ENCODE results near the gene MAML2. TPM values are rescaled to one million over a fixed set of nuclear protein-coding genes. Genes with fewer than 3 reads are reported as not detected.

Gene MAML2
- total and polyA plus RNA-seq, 4 donors, result 0.56 to 2.1 (median 1.4) TPM

DNA sequence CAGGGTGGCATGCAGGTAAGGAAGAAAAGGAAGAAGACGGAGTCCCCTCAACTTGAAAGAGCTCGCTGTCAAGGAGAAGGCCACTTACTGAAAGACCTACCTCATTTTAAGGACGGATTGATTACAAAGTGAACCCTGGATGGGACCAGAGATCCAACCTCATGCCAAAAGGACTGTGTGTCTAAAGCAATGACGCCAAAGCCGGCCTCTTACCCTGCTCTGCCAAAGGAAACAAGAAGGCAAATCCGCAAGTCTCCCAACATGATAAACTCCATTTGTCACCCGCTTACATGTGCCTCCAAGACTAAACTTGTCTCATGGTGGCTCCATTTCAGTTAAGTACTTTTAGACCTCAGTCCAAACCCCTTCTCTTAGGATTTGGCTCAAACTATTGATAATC is 270.4 kb downstream of the MAML2 start (continued):
- TF ChIP-seq, protein P1, sequence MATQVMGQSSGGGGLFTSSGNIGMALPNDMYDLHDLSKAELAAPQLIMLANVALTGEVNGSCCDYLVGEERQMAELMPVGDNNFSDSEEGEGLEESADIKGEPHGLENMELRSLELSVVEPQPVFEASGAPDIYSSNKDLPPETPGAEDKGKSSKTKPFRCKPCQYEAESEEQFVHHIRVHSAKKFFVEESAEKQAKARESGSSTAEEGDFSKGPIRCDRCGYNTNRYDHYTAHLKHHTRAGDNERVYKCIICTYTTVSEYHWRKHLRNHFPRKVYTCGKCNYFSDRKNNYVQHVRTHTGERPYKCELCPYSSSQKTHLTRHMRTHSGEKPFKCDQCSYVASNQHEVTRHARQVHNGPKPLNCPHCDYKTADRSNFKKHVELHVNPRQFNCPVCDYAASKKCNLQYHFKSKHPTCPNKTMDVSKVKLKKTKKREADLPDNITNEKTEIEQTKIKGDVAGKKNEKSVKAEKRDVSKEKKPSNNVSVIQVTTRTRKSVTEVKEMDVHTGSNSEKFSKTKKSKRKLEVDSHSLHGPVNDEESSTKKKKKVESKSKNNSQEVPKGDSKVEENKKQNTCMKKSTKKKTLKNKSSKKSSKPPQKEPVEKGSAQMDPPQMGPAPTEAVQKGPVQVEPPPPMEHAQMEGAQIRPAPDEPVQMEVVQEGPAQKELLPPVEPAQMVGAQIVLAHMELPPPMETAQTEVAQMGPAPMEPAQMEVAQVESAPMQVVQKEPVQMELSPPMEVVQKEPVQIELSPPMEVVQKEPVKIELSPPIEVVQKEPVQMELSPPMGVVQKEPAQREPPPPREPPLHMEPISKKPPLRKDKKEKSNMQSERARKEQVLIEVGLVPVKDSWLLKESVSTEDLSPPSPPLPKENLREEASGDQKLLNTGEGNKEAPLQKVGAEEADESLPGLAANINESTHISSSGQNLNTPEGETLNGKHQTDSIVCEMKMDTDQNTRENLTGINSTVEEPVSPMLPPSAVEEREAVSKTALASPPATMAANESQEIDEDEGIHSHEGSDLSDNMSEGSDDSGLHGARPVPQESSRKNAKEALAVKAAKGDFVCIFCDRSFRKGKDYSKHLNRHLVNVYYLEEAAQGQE (IDR thresholded peaks at IDR 0.05), result no peak
- TF ChIP-seq YY1 (IDR thresholded peaks at IDR 0.05) (no peak), TAF1 (conservative IDR thresholded peaks at IDR 0.05) (no peak), JUND (IDR thresholded peaks at IDR 0.05) (no peak), FOXA2 (IDR thresholded peaks at IDR 0.05) (no peak), GABPA (IDR thresholded peaks at IDR 0.05 in 1 of 2, conservative IDR thresholded peaks at IDR 0.05 in 1 of 2) (no peak), RAD21 (IDR thresholded peaks at IDR 0.05) (no peak)
- TF ChIP-seq, protein P2, sequence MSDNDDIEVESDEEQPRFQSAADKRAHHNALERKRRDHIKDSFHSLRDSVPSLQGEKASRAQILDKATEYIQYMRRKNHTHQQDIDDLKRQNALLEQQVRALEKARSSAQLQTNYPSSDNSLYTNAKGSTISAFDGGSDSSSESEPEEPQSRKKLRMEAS (IDR thresholded peaks at IDR 0.05), result no peak

DNA sequence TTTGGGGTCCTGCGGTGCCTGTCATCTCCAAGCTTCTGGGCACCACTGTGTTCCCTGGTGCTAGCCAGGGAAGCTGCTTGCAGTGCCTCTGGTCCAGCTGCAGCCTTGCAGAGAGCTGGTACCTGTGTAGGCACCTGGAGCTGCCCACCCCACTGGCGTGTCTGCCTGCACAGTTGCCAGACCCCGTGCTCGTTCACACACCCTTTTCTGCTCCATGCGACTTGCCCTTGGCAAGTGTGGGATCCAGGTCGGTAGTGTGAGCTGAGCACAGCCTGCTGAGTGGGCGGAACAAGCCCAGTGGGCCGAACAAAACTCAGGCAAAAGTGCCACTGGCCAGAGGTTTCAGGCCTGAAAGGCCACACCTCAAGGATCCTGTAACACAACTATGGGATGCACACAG is 272.5 kb downstream of the MAML2 start:
- no peak overlapping the region for H3K9ac ChIP-seq (ENCODE audit: low read depth in 1 of 2, low read length in 2 of 2)
- H3K9me3 ChIP-seq (ENCODE audit: control insufficient read depth in 4 of 4, low read length in 3 of 4), result no peaks in the 10 kb centered on the region
- H3K4me1 ChIP-seq (ENCODE audit: control insufficient read depth in 4 of 4, insufficient read depth in 4 of 4, low read length in 3 of 4), result no peaks in the 10 kb centered on the region
- DNase-seq (ENCODE audit: low spot score), result no peak
- H3K4me3 ChIP-seq (ENCODE audit: low read depth in 1 of 3, low read length in 3 of 3), result no peak overlapping the region
- WGBS, result 90% methylated on average over 8 of the region's 8 CpGs
- no peaks in the 10 kb centered on the region for H3K36me3 ChIP-seq (ENCODE audit: control insufficient read depth in 4 of 4, insufficient read depth in 3 of 4, low read depth in 1 of 4, low read length in 3 of 4)
- H3K27ac ChIP-seq (ENCODE audit: low read depth in 1 of 2, low read length in 2 of 2), result no peak overlapping the region
- H3K27me3 ChIP-seq (ENCODE audit: control insufficient read depth in 4 of 4, insufficient read depth in 4 of 4, low read length in 3 of 4), result no peaks in the 10 kb centered on the region
- TF ChIP-seq RXRA (IDR thresholded peaks at IDR 0.05), result no peak
- no peak for TF ChIP-seq GABPA (IDR thresholded peaks at IDR 0.05 in 1 of 2, conservative IDR thresholded peaks at IDR 0.05 in 1 of 2)
- no peak for TF ChIP-seq YY1 (IDR thresholded peaks at IDR 0.05)
- TF ChIP-seq, protein P3, sequence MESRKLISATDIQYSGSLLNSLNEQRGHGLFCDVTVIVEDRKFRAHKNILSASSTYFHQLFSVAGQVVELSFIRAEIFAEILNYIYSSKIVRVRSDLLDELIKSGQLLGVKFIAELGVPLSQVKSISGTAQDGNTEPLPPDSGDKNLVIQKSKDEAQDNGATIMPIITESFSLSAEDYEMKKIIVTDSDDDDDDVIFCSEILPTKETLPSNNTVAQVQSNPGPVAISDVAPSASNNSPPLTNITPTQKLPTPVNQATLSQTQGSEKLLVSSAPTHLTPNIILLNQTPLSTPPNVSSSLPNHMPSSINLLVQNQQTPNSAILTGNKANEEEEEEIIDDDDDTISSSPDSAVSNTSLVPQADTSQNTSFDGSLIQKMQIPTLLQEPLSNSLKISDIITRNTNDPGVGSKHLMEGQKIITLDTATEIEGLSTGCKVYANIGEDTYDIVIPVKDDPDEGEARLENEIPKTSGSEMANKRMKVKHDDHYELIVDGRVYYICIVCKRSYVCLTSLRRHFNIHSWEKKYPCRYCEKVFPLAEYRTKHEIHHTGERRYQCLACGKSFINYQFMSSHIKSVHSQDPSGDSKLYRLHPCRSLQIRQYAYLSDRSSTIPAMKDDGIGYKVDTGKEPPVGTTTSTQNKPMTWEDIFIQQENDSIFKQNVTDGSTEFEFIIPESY (IDR thresholded peaks at IDR 0.05), result no peak
- no peak for TF ChIP-seq FOXA2 (IDR thresholded peaks at IDR 0.05)
- no peak for TF ChIP-seq FOXA1 (IDR thresholded peaks at IDR 0.05)
- TF ChIP-seq, protein P4, sequence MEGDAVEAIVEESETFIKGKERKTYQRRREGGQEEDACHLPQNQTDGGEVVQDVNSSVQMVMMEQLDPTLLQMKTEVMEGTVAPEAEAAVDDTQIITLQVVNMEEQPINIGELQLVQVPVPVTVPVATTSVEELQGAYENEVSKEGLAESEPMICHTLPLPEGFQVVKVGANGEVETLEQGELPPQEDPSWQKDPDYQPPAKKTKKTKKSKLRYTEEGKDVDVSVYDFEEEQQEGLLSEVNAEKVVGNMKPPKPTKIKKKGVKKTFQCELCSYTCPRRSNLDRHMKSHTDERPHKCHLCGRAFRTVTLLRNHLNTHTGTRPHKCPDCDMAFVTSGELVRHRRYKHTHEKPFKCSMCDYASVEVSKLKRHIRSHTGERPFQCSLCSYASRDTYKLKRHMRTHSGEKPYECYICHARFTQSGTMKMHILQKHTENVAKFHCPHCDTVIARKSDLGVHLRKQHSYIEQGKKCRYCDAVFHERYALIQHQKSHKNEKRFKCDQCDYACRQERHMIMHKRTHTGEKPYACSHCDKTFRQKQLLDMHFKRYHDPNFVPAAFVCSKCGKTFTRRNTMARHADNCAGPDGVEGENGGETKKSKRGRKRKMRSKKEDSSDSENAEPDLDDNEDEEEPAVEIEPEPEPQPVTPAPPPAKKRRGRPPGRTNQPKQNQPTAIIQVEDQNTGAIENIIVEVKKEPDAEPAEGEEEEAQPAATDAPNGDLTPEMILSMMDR (IDR thresholded peaks at IDR 0.05; ENCODE audit: low read depth, low read length, missing input control), result no peak
- TF ChIP-seq, protein P2 (IDR thresholded peaks at IDR 0.05), result no peak
- TF ChIP-seq, protein P5, sequence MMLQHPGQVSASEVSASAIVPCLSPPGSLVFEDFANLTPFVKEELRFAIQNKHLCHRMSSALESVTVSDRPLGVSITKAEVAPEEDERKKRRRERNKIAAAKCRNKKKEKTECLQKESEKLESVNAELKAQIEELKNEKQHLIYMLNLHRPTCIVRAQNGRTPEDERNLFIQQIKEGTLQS (IDR thresholded peaks at IDR 0.05), result no peak
- no peak for TF ChIP-seq TAF1 (conservative IDR thresholded peaks at IDR 0.05)
- no peak for TF ChIP-seq HNF4G (IDR thresholded peaks at IDR 0.05)
- TF ChIP-seq JUND (IDR thresholded peaks at IDR 0.05), result no peak
- TF ChIP-seq, protein P1 (IDR thresholded peaks at IDR 0.05), result no peak
- no peak for TF ChIP-seq EGR1 (IDR thresholded peaks at IDR 0.05; ENCODE audit: low read depth in 2 of 2)

All from liver (tissue), 9 donors.